Hematopoietic multipotent progenitor cell treated with erythropoietin and hydrocortisone succinate and interleukin-3 and kit ligand, for 6 days (in vitro differentiated cells): Measurements from ENCODE around the gene FTO.

Experiments
- DNase-seq: peaks from one replicate; pipeline ENCODE4 v3.0.0-alpha.2; 2015

FTO gene

DNA sequence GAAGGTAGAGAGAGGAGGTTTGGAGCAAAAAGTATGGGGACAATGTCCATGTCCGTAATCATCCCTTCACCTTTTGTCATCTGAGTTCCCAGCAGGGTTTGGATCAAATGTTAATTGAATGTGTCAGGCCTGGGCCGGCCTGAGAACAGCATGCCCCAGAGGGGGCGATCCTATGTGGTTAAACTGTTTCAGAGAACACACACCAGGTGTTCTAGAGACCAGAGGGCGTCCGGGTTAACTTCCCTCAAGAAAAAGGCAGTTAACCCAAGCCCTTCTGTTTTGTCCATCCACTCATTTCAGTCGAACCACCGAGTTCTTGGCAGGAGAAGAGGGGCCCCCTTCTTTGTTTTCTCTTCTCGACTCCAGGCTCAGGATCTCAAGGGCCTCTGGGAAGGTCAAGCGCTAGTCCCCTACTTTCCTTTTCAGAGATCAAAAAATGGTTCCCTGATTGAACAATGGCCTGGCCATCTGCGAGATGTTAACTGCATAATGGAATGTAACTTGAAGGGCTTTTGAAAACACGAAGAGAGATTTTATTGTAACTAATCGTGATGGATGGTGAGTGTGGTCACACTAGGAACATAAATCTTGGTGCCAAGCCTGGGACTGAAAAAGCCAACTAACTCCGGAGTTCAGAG is 440.1 kb downstream of the FTO start:
- peak; percentile 17 for DNase-seq

DNA sequence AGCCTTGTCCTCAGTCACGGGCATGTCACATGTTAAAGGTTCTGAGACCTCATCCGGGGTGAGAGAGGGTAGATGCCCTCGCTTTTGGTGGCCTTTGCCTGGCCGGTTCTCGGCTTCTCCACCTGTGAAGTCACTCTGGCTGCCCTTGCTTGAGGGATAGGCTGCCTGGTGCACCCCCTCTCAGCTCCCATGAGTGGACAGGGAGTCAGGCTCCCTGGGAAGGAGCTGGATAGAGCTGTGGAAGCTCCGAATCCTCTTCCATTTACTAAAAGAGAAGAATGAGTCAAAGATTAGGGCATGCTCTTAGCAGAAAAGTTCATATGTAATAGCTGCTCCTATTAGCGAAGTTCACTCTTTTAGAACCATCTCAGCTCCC is 440.6 kb downstream of the FTO start:
- DNase-seq = no peak

DNA sequence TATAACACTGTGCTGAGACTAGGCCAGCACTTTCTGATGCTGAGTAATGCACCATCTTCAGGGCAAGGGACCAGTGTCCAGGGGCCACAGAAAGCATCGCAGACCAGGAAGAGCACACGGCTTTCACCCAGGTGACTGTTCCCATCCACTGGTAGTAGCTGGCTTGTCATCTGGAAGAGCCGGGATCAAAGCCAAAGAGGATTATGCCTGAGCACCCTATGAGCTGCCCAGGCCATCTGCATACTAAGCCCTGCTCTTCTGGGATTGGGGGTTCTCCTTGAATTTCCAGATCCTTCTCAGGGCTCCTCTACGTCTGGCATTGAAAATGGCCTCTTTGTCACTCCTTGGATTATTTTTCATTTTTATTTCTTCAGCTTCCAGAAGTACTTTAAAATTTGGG is 441.9 kb downstream of the FTO start:
- DNase-seq = no peak

DNA sequence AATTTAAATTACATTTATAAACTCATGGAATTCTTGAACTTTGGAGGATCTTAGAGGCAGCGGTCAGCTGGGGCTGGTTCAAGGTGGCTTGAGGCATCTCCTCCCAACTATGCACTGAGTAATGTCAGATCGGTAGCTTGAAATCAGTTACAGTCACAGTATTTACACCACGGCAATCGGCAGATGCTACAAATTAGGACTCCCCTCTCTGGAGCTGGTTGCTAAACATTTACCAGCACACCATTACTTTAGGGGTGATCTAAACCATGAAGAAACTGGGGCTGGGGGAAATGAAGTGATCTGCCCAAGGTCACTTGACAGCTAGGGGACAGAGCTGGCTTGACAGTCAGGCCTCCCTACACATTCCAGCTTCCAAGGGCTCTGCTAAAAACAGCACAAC is 445.0 kb downstream of the FTO start:
- DNase-seq = no peak

DNA sequence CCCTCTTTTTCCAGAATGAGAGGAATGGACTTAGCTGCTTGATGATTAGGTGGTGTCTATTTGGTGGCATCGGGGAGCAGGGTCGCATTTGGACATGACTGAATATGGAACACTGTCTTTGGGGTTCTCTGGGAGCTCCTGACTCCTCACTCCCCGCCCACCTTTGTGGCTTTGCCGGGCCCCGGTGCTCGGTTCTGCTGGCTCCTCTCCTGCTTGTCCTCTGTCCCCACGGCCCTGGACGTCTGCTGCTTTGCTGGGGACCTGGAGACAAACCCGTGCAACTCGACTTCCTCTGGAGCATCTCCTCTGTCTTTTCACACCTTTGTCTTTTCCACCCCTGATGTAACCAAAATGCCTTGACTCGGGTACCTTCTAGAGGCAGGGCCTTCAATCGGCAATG is 446.9 kb downstream of the FTO start:
- DNase-seq = no peak

DNA sequence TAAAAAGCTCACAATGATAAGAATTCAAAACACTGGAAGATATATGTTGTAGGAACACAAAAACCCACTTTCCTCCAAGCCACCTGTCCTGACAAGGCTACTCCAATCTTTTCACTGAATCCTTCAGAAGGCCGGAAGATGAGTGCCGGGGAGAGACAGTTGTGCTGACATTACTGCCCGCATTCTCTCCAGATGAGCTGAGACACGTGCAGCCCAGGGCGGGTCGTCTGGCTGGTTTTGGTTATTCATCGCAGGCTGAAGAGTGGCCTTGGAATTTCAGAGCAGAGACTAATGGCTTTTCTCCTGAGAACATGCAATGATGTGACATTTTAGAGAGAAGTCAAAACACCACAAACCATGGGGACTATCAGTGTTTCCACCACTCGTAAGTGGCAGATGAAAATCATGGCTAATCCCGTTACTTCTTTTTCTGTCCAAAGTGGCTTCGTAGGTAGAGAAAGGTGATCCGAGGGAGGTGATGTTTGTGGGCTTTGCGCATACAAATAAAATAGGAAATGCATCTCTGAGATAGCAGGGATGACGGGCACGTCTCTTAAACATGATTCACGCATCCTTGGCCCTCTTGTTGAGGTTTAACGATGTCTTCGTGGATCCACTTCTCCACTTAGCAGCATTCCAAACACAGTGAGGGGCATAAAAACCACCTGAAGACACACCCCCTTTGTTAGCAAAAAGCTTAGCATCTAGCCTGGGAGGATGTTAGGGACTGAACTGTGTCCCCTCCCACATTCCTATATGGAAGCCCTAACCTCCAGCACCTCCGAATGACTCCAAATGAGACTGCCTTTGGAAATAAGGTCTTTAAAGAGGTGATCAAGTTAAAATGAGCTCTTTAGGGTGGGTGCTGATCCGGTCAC is 448.6 kb downstream of the FTO start:
- no peak for DNase-seq

DNA sequence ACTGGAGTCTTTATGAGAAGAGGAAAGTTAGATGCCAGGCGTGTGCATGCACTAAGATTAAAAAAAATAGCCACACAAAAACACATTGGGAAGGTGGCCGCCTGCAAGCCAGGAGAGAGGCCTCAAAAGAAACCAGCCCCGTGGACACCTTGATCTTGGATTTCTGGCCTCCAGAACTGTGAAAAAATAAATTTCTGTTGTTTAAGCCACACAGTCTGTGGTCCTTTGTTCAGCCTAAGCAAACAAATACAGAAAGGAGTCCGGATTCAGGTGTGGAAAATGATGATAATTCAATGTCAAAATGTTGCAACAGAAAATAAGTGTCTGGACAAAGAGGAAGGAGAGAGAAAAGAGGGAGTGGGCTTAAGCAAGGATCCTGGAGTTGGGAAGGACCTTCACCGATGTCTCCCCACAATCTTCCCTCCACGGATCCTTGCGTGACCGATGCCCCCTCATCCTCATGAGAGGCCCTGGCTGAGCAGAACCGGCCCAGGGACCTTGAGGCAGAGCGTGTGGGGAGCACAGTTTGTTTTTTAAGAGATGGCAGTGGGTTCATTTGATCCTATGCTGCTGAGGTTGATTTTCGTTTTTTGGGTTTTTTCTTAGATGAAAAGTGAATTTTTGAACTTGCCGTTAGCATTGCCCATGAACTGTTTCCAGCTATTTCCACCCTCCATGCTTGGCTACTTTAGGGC is 449.4 kb downstream of the FTO start:
- no peak for DNase-seq

DNA sequence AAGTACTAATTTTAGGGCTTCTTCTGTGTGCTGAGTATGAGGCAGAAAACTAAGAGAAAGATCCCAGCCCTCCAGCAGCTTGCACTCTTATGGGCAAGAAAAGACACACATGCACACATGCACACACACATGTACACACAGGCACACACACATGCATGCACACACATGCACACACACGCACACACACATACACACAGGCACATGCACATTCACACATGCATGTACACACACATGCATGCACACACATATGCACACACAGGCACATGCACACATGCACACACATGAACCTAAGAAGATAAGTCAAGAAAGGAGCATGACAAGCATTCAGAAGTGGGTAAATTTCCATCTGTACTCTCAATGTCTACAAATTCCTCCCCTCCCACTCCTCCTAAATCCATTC is 452.4 kb downstream of the FTO start:
- no peak for DNase-seq

DNA sequence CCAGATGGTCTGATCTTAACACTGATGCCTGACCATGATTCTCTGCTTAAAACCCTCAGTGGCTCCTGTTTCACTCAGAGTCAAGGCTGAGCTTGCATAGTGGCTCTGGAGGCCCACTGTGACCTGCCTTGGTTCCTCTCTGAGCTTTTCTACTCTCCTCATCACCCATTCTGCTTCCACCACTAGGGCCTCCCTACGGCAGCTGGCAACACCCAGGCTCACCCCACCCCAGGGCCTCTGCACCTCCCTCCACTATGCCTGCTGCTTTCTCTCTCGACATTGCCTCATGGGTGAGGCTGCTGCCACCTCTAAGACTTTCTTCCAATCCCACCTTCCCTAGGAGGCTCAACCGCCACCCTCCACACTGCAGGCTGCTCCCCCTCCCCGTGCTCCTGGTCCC is 455.0 kb downstream of the FTO start:
- DNase-seq = no peak

DNA sequence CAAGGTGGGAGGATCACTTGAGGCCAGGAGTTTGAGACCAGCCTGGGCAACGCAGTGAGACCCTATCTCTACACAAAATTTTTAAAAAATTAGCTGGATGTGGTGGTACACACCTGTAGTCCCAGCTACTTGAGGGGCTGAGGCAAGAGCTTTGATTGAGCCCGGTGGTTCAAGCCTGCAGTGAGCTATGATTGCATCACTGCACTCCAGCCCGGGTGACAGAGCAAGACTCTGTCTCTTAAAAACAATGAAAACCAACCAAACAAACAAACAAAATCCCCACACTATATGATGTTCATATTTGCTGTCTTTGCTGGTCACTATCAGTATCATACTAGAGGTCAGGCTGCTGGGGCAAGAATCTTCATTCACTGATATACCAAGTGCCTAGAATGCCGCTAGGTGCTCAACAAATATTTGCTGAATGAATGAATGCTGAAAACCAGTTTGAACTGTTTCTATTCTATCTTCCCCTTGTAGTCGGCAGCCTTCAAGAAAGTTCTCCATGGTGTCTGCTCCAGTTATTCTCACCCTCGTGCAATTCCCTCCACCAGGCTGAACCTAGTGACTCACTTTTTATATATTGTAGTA is 455.6 kb downstream of the FTO start:
- DNase-seq = no peak

DNA sequence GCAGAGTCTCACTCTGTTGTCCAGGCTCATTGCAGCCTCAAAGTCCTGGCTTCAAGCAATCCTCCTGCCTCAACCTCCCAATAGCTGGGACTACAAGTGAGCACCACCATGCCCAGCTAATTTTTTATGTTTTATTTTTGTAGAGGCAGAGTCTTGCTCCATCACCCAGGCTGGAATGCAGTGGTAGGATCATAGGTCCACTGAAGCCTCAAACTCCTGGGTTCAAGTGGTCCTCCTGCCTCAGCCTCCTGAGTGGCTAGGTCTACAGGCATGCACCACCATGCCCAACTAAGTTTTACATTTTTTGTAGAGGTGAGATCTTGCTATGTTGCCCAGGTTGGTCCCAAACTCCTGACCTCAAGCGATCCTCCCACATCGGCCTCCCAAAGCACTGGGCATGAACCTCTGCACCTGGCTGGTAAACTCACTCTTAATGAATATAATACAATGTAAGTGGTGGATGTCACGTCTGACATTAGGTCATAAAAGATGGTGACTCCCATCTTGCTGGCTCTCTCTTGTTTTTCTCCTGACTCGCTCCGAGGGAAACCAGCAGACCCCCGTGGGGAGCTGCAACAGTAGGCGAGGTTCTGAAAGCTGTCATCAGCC is 456.4 kb downstream of the FTO start:
- DNase-seq = no peak

DNA sequence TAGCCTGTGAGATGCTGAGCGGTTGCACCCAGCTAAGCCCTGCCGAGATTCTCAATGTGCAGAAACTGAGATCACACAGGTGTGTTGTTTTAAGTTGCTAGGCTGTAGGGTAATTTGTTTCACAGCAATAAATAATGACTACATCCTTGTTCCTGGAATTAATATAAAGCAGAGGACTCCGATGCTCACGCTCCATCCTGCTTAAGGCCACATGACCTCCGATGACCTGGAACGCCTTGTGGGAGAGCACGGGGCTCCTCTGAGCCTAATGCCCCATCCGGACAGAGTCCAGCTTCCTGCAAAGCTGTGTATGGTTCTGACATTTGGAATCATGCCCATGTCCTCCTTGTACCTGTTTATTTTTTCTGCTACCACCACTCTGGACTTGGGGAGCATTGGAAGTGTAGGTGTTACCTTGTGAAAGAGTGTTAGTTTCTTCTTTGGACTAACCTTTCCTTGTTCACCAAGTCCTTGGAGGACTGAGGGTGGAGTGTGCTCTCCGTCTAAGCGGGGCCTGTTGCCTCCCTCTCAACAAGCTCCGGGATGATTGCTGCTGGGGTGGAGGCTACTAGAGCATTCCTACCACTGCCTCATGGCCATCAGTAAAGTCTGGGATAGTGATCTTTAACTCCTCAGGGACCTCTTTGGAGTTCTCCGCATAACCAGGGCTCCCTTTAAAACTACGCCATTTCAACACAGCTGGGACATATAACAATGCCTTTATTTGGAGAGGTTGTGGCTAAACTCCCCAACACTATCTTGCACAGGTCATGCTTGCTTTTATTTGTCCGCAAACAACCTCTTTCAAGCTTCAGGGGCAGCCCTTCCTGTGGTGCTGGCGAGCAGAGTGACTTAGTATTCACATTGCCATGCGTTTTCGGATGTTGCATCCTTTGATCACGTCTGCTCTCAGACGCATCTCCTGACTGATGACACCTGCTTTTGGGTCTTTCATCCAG is 457.3 kb downstream of the FTO start:
- DNase-seq = no peak

DNA sequence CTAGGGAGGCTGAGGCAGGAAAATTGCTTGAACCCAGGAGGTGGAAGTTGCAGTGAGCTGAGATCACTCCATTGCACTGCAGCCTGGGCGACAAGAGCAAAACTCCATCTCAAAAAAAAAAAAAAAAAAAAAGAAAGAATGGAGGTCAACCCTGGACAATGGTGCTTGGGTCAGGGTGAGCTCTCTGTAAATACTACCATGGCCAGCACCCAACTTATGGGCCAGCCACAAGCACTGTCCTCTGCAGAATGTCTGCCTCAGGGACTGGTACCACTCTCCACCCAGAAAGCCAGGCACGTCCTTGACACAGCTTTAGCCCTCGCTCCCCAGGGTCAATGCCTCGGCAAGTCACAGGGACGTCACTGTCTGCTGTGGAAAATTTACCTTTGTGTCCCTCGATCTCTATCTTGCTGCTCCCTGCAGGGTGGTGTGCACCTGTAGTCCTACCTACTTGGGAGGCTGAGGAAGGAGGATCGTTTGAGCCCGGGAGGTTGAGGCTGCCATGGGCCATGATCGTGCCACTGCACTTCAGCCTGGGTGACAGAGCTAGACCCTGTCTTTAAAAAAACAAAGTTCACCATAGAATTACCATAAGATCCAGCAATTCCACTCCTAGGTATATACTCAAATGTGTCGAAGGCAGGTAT is 459.4 kb downstream of the FTO start:
- DNase-seq = no peak

DNA sequence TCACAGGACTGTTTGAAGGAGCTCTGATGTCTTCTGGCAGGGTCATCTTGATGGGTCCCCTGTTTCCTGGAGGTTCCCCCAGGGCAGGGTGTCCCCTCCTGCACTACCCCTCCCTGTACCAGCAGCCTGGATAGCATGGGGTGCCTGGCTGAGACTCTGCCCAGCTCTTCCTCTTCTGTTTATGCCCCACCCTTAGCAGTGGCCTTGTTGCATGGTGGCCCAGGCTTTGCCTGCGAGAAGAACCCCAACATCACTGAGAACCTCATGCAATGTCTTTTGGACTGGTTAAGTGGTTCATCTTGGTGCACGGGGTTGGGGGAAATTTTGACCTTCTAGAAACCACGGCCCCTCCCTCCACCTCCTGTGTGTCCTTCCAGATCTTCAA is 460.8 kb downstream of the FTO start:
- DNase-seq = no peak

DNA sequence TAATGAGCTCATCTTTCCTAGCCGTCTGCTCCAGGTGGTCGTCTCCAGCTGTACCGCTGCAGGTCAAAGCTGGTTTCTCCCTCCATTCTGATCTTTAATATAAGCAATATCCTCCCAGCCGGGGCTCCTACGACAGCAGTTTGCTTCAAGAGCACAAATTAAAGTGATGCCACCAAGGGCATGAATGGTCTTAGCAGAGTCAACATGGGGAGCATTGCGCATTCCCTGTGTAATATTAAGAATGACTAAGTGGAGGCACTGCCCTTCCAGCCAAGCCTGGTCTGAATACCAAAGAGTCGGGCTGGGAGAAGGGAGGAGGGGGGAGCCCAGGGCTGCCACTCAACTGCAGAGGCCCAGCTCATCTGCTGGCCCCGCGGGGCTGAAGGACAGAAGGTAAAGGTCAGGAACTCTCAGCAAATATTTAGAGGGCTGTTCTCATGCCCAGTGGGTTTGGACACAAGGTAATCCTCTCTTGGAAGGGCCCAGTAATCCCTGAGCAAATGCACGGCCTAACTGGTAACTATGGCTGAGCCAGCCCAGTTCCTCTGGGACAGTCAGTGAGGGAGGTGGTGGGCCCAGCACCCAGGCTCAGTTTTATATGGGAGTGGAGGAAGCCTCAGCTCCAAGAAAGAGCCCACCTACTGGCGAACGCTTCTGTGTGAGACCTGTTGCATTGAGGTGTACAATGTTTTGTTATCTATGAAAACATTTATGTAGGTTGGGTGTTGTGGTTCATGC is 461.4 kb downstream of the FTO start:
- no peak for DNase-seq

DNA sequence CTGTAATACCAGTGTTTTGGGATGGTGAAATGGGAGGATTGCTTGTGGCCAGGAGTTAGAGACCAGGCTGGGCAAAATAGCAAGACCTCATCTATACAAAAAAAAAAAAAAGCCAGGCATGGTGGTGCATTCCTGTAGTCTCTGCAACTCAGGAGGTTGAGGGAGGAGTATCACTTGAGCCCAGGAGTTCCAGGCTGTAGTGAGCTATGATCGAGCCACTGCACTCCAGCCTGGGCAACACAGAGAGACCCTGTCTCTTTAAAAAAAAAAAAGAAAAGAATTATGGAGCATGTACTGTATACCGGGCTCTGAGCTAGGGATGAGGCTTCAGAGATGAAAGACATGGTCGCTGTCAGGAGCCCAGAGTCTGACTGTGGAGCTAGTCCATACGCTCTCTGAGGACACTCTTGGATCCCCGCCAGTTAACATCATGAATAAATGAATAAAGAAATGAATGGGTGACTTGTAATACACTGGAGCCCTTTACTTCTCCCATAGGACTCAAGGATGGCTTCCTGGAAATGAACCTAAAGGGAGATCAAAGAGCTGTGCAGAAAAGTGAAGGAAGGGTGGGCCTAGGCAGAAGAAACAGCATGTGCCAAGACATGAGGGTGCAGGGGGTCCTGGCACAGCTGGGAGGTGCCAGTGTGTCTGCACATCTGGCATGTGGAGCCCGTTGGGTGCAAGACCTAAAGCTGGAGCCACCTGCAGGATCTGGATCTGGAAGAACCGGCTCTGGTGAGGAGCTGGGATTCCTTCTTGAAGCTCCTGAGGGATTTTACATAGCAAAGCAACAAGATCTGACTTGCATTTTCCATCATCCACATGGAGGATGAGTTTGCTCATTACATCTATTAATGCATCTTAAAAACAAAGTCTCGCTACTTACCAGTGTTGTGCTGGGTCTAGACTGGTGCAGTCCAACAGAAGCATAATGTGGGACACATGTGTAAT is 462.2 kb downstream of the FTO start:
- no peak for DNase-seq

DNA sequence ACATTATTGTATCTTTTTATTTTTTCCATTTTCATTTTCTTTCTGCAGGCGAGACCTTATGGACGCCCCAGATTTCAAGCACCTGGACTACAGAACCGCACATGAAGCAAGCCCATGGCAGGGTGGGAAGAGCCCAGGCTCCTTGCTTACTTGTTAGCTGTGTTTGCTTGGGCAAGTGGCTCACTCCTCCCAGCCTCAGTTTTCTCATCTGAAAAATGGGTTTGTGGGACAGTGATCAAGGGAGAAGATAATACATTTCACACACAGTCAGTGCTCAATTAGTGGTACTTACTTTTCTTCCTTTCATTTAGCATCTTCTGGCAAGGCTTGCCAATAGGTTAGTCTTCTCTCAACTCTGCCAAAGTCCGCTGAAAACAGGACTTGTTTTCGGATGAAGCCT is 465.2 kb downstream of the FTO start:
- DNase-seq = no peak

DNA sequence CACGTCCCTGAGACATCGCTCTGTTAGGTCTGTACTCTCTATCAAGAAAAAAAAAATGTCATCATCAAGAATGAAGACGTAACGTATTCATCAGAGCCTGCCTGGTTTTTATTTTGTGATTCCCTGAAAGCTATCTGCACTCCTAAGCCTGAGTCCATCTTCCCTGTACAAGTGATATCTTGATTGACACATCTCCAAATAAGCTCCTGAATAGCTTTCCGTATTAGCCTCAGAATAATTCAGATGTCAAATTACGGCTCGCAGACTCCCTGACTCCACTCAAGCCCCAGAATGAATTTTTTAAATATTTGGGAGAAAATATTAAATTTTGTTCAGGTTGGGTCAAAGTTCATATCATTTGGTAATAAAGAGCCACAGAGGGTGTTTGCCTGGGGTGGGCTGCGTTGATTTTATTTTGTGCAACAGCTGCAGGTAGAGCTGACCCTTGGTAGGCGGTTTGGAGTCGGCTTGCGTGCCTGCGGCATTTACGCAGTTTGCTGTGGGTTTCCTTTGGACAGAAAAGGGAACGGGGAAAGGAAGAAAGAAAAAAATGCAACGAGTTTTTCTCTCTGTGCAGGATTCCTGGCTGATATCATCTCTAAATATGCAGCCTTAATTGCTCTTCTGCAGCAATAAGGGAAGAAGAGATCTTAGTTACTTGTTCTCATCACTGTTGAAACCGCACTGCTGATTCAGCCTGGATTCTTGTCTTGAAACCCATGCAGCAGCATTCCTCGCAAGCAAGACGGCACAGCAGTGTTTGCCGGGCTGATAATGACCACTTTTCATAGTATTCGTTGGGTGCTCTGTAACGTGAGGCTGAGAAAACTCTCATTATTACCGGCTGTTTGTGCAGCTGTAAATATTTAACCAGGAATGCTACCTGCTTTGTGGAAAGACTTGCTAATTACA is 467.9 kb downstream of the FTO start:
- DNase-seq = peak; percentile 15
